Muscle of leg (tissue), 11 donors: ENCODE results near the gene VPS45. TPM values are rescaled to one million over a fixed set of nuclear protein-coding genes. Genes with fewer than 3 reads are reported as not detected.
A peak's percentile ranks its signal among the peaks of the same experiment; 100 is the strongest.
"Not testable (repeated sequence)": the region's sequence is repeated elsewhere in the genome, so short reads cannot be mapped to it uniquely, and the experiment has no call there.

ENCODE experiments used
- DNase-seq: peaks from one replicate; pipeline ENCODE4 v3.0.0; 2013
- H3K27ac ChIP-seq: one replicate; pipeline ENCODE4 v1.5.1; 2013; ENCODE audit warnings: mild to moderate bottlenecking, low read length, control low read depth
- H3K27me3 ChIP-seq: one replicate; pipeline ENCODE4 v1.6.1; 2013; ENCODE audit warnings: low read length; ENCODE audit not compliant: control insufficient read depth, insufficient read depth
- H3K36me3 ChIP-seq: one replicate; pipeline ENCODE4 v1.6.1; 2013; ENCODE audit warnings: low read length; ENCODE audit not compliant: control insufficient read depth, insufficient read depth
- H3K4me1 ChIP-seq: one replicate; pipeline ENCODE4 v1.6.1; 2013; ENCODE audit warnings: low read length; ENCODE audit not compliant: control insufficient read depth, insufficient read depth
- H3K4me3 ChIP-seq: one replicate; pipeline ENCODE4 v1.5.1; 2013; ENCODE audit warnings: low read length, control low read depth
- H3K9me3 ChIP-seq: replicated peaks from 2 replicates; pipeline ENCODE4 v1.6.1; 2013; ENCODE audit warnings: low read depth, low read length; ENCODE audit not compliant: control insufficient read depth
- WGBS: methylation state at CpG from one replicate; pipeline ENCODE4 v1.1.5; 2013; ENCODE audit warnings: missing lambda C conversion rate; ENCODE audit not compliant: insufficient coverage; 5-methylcytosine and 5-hydroxymethylcytosine counted together
- polyA plus RNA-seq, 8 donors: library from polyadenylated mRNA; unstranded; fragments of 120-200 nt; gene quantifications; one replicate each; pipeline versions ENCODE4 v1.2.1 to v1.2.3, GENCODE V29; 2013; ENCODE audit warnings: inconsistent platforms in 1 of 8, low replicate concordance in 1 of 8; ENCODE audit not compliant: insufficient read length in 8 of 8, insufficient read depth in 1 of 8
- total RNA-seq: library from RNA; stranded (reverse); fragments of 120-200 nt; gene quantifications from one replicate; pipeline ENCODE4 v1.2.4, GENCODE V29; 2013

VPS45 gene
- total and polyA plus RNA-seq, 9 donors = 39.5 to 48.7 (median 45.1) TPM

GRCh38 chr1:150182247-150182646 is 114.7 kb downstream of the VPS45 start:
- Histone ChIP-seq H3K4me3 (no peak overlapping the region), H3K27ac (no peak overlapping the region), H3K36me3 (no peaks in the 10 kb centered on the region), H3K9me3 (no peaks in the 10 kb centered on the region), H3K27me3 (no peaks in the 10 kb centered on the region), H3K4me1 (no peaks in the 10 kb centered on the region)
- 80% methylated on average over 2 of the region's 11 CpGs for WGBS
- DNase-seq = no peak

- H3K27ac ChIP-seq = no peak overlapping the region
- no peaks in the 10 kb centered on the region for H3K27me3 ChIP-seq
- DNase-seq = no peak
- no peaks in the 10 kb centered on the region for H3K9me3 ChIP-seq
- H3K4me3 ChIP-seq = no peak overlapping the region
- H3K36me3 ChIP-seq = no peaks in the 10 kb centered on the region
- no peaks in the 10 kb centered on the region for H3K4me1 ChIP-seq
- no CpG with 5 or more reads among the region's 3 CpGs for WGBS
These were observed 115.5 kb downstream of the VPS45 start for GRCh38 chr1:150183061-150183460.

GRCh38 chr1:150185481-150185880 is 117.9 kb downstream of the VPS45 start:
- WGBS = 100% methylated on average over 1 of the region's 7 CpGs

GRCh38 chr1:150186438-150186788 is 118.8 kb downstream of the VPS45 start:
- not testable (repeated sequence) for H3K36me3 ChIP-seq, H3K9me3 ChIP-seq, H3K27me3 ChIP-seq, DNase-seq, H3K4me1 ChIP-seq, H3K4me3 ChIP-seq
- 81% methylated on average over 4 of the region's 7 CpGs for WGBS
- peak overlapping the region; percentile 29 for H3K27ac ChIP-seq

More at GRCh38 chr1:150185481-150185880, 117.9 kb downstream of the VPS45 start:
- Histone ChIP-seq H3K27me3 (no peaks in the 10 kb centered on the region), H3K27ac (no peak overlapping the region), H3K4me1 (no peaks in the 10 kb centered on the region), H3K36me3 (no peaks in the 10 kb centered on the region), H3K9me3 (no peaks in the 10 kb centered on the region), H3K4me3 (no peak overlapping the region)
- DNase-seq = no peak

- no peaks in the 10 kb centered on the region for H3K27me3 ChIP-seq
- no peaks in the 10 kb centered on the region for H3K36me3 ChIP-seq
- peaks cover 4% of the 10 kb centered on the region for H3K9me3 ChIP-seq
- no peak overlapping the region for H3K4me3 ChIP-seq
- peak overlapping the region; percentile 29 for H3K27ac ChIP-seq
- WGBS = 85% methylated on average over 2 of the region's 10 CpGs
- peak; percentile 77 for DNase-seq
- no peaks in the 10 kb centered on the region for H3K4me1 ChIP-seq
These were observed 119.4 kb downstream of the VPS45 start for GRCh38 chr1:150186789-150187559.

- Histone ChIP-seq H3K4me3 (no peak overlapping the region), H3K27ac (no peak overlapping the region), H3K4me1 (no peaks in the 10 kb centered on the region), H3K9me3 (peaks cover 4% of the 10 kb centered on the region), H3K27me3 (no peaks in the 10 kb centered on the region), H3K36me3 (no peaks in the 10 kb centered on the region)
- DNase-seq = no peak
- 41% methylated on average over 2 of the region's 3 CpGs for WGBS
These were observed 120.0 kb downstream of the VPS45 start for GRCh38 chr1:150187560-150187931.

GRCh38 chr1:150192012-150192411 is 124.4 kb downstream of the VPS45 start:
- Histone ChIP-seq H3K4me1 (no peaks in the 10 kb centered on the region), H3K4me3 (no peak overlapping the region), H3K9me3 (peaks cover 4% of the 10 kb centered on the region), H3K36me3 (no peaks in the 10 kb centered on the region), H3K27ac (peak overlapping the region; percentile 62), H3K27me3 (no peaks in the 10 kb centered on the region)
- DNase-seq = peak; percentile 24
- WGBS = no CpG with 5 or more reads among the region's 2 CpGs

GRCh38 chr1:150194381-150195031 is 126.9 kb downstream of the VPS45 start:
- Histone ChIP-seq H3K4me1 (no peaks in the 10 kb centered on the region), H3K4me3 (no peak overlapping the region), H3K27me3 (peaks cover 3% of the 10 kb centered on the region), H3K9me3 (peaks cover 4% of the 10 kb centered on the region), H3K27ac (no peak overlapping the region), H3K36me3 (no peaks in the 10 kb centered on the region)
- WGBS = 94% methylated on average over 2 of the region's 4 CpGs
- no peak for DNase-seq

Other genes with a start within 250 kb of the VPS45 start
- gene BOLA1, start 168.2 kb upstream of the VPS45 start, total RNA-seq = 17.6 TPM
- 10 to 100 TPM; 11.8 to 16.5 (median 13.9) TPM for gene BOLA1, start 168.2 kb upstream of the VPS45 start, polyA plus RNA-seq
- 2.7 TPM for gene SV2A, start 149.9 kb upstream of the VPS45 start, total RNA-seq
- 1 to 10 TPM; 2.7 to 7.3 (median 4.5) TPM for gene SV2A, start 149.9 kb upstream of the VPS45 start, polyA plus RNA-seq
- 7.1 TPM for gene SF3B4, start 140.0 kb upstream of the VPS45 start, total RNA-seq
- gene SF3B4, start 140.0 kb upstream of the VPS45 start, polyA plus RNA-seq = 10 to 100 TPM; 35.5 to 55.0 (median 43.7) TPM
- gene MTMR11, start 130.9 kb upstream of the VPS45 start, total RNA-seq = 8.1 TPM
- 10 to 100 TPM; 14.8 to 25.1 (median 22.3) TPM for gene MTMR11, start 130.9 kb upstream of the VPS45 start, polyA plus RNA-seq
- gene OTUD7B, start 57.0 kb upstream of the VPS45 start, total RNA-seq = 12.7 TPM
- gene OTUD7B, start 57.0 kb upstream of the VPS45 start, polyA plus RNA-seq = 10 to 100 TPM; 10.6 to 15.0 (median 12.9) TPM
- 64.6 TPM for gene PLEKHO1, start 82.1 kb downstream of the VPS45 start, total RNA-seq
- 100 to 1,000 TPM in 1 of 8 donors, 10 to 100 TPM in 7; 82.8 to 100 (median 91.8) TPM for gene PLEKHO1, start 82.1 kb downstream of the VPS45 start, polyA plus RNA-seq
- gene ANP32E, start 168.3 kb downstream of the VPS45 start, total RNA-seq = 15.9 TPM
- 10 to 100 TPM; 34.0 to 57.5 (median 49.1) TPM for gene ANP32E, start 168.3 kb downstream of the VPS45 start, polyA plus RNA-seq
- 4.0 TPM for gene CA14, start 190.0 kb downstream of the VPS45 start, total RNA-seq
- gene CA14, start 190.0 kb downstream of the VPS45 start, polyA plus RNA-seq = 1 to 10 TPM; 1.9 to 7.9 (median 4.0) TPM
- gene APH1A, start 201.2 kb downstream of the VPS45 start, total RNA-seq = 83.0 TPM
- gene APH1A, start 201.2 kb downstream of the VPS45 start, polyA plus RNA-seq = 100 to 1,000 TPM; 110 to 140 (median 121) TPM
- 64.1 TPM for gene C1orf54, start 205.0 kb downstream of the VPS45 start, total RNA-seq
- 10 to 100 TPM; 23.6 to 53.8 (median 39.3) TPM for gene C1orf54, start 205.0 kb downstream of the VPS45 start, polyA plus RNA-seq
- gene CIART, start 214.8 kb downstream of the VPS45 start, total RNA-seq = 2.2 TPM
- gene CIART, start 214.8 kb downstream of the VPS45 start, polyA plus RNA-seq = 1 to 10 TPM; 1.8 to 4.6 (median 2.9) TPM
- 82.0 TPM for gene MRPS21, start 226.1 kb downstream of the VPS45 start, total RNA-seq
- gene MRPS21, start 226.1 kb downstream of the VPS45 start, polyA plus RNA-seq = 10 to 100 TPM; 48.1 to 59.4 (median 54.0) TPM